ENCODE results near the gene RAP2B.
"Not testable (repeated sequence)": the region's sequence is repeated elsewhere in the genome, so short reads cannot be mapped to it uniquely, and the experiment has no call there.

The RAP2B gene

GRCh38 chr3:153161138-153161713 lies 800 bp upstream of the RAP2B start:
- peak; percentile 89 for DNase-seq

- peak; percentile 55 for DNase-seq
These were observed 727 bp downstream of the RAP2B start for GRCh38 chr3:153162513-153163392.

GRCh38 chr3:153163393-153163724 lies 1.3 kb downstream of the RAP2B start:
- DNase-seq: no peak

- DNase-seq: peak; percentile 7
These were observed 1.9 kb downstream of the RAP2B start for GRCh38 chr3:153163756-153164550.

- DNase-seq: no peak
These were observed 3.2 kb downstream of the RAP2B start for GRCh38 chr3:153165261-153165681.

- DNase-seq: peak; percentile 68
These were observed 4.2 kb downstream of the RAP2B start for GRCh38 chr3:153166206-153166605.

- no peak for DNase-seq
These were observed 4.8 kb downstream of the RAP2B start for GRCh38 chr3:153166796-153167195.

- DNase-seq: no peak
These were observed 7.9 kb downstream of the RAP2B start for GRCh38 chr3:153169793-153170383.

GRCh38 chr3:153171256-153171655 lies 9.2 kb downstream of the RAP2B start:
- DNase-seq: no peak

GRCh38 chr3:153171918-153172317 lies 9.9 kb downstream of the RAP2B start:
- DNase-seq: no peak

GRCh38 chr3:153172796-153173757 lies 11.1 kb downstream of the RAP2B start:
- DNase-seq: no peak

- DNase-seq: peak; percentile 27
These were observed 11.9 kb downstream of the RAP2B start for GRCh38 chr3:153173758-153174516.

- no peak for DNase-seq
These were observed 14.2 kb downstream of the RAP2B start for GRCh38 chr3:153176197-153176596.

- no peak for DNase-seq
These were observed 18.9 kb downstream of the RAP2B start for GRCh38 chr3:153180860-153181372.

- no peak for DNase-seq
These were observed 20.7 kb downstream of the RAP2B start for GRCh38 chr3:153182501-153183293.

- DNase-seq: no peak
These were observed 28.9 kb downstream of the RAP2B start for GRCh38 chr3:153190923-153191322.

- no peak for DNase-seq
These were observed 30.3 kb downstream of the RAP2B start for GRCh38 chr3:153192327-153192726.

- not testable (repeated sequence) for DNase-seq
These were observed 31.9 kb downstream of the RAP2B start for GRCh38 chr3:153193786-153194476.

- DNase-seq: no peak
These were observed 33.4 kb downstream of the RAP2B start for GRCh38 chr3:153195349-153195879.

Data from CD4-positive, alpha-beta T cell treated with Interleukin-17A for 4 hours (primary cell).